Natural killer cell (primary cell): Measurements from ENCODE around the gene SLC25A17. TPM values are rescaled to one million over a fixed set of nuclear protein-coding genes. Genes with fewer than 3 reads are reported as not detected.
"Not testable (repeated sequence)": the region's sequence is repeated elsewhere in the genome, so short reads cannot be mapped to it uniquely, and the experiment has no call there.

Source experiments
- ATAC-seq, 3 donors: fragments of 150-1000 bp in 2 of 3; fragments of 200-7000 bp in 1 of 3; cut with Tn5 transposase; 1 replicate in 1 of 3; 2 replicates in 2 of 3; pipeline ENCODE4 v1.10.0; 2021; ENCODE audit warnings: mild to moderate bottlenecking in 2 of 3, moderate library complexity in 2 of 3
- DNase-seq, 2 donors: peaks; one replicate each; pipeline versions ENCODE4 v3.0.0 to v3.0.0-alpha.2; 2013 to 2021; ENCODE audit warnings: mixed read lengths in 1 of 2
- H3K27ac ChIP-seq: one replicate; pipeline ENCODE4 v1.5.1; 2013; ENCODE audit warnings: mild to moderate bottlenecking, low read length
- H3K27me3 ChIP-seq: one replicate; pipeline ENCODE4 v1.6.1; 2013; ENCODE audit warnings: low read length; ENCODE audit not compliant: control insufficient read depth, insufficient read depth
- H3K36me3 ChIP-seq: one replicate; pipeline ENCODE4 v1.6.1; 2013; ENCODE audit warnings: low read length; ENCODE audit not compliant: control insufficient read depth, insufficient read depth
- H3K4me1 ChIP-seq: one replicate; pipeline ENCODE4 v1.6.1; 2013; ENCODE audit warnings: low read length; ENCODE audit not compliant: control insufficient read depth, insufficient read depth
- H3K4me3 ChIP-seq: one replicate; pipeline ENCODE4 v1.5.1; 2013; ENCODE audit warnings: low read length
- H3K9me3 ChIP-seq: one replicate; pipeline ENCODE4 v1.6.1; 2013; ENCODE audit warnings: low read length; ENCODE audit not compliant: control insufficient read depth, insufficient read depth
- H3K27ac Mint-ChIP-seq, 2 donors: one replicate each; pipeline ENCODE4 v1.8.0; 2022; ENCODE audit warnings: mild to moderate bottlenecking in 2 of 2, mixed read lengths in 2 of 2, moderate library complexity in 1 of 2
- H3K27me3 Mint-ChIP-seq, 2 donors: one replicate each; pipeline ENCODE4 v1.8.0; 2022; ENCODE audit warnings: low read depth in 2 of 2, mixed read lengths in 2 of 2
- H3K36me3 Mint-ChIP-seq: one replicate; pipeline ENCODE4 v1.8.0; 2022; ENCODE audit warnings: mixed read lengths
- H3K4me1 Mint-ChIP-seq, 2 donors: one replicate each; pipeline ENCODE4 v1.8.0; 2022; ENCODE audit warnings: mixed read lengths in 2 of 2
- H3K4me3 Mint-ChIP-seq: one replicate; pipeline ENCODE4 v1.8.0; 2022; ENCODE audit warnings: mild to moderate bottlenecking, moderate library complexity, mixed read lengths
- H3K9me3 Mint-ChIP-seq, 2 donors: one replicate each; pipeline ENCODE4 v1.8.0; 2022; ENCODE audit warnings: mixed read lengths in 2 of 2
- CTCF ChIP-seq: fragments of 200-600 bp; IDR thresholded peaks from one replicate; pipeline ENCODE4 v1.8.0; 2022; ENCODE audit warnings: antibody characterized with exemption
- WGBS: methylation state at CpG from one replicate; pipeline ENCODE4 v1.1.7; 2013; ENCODE audit warnings: missing lambda C conversion rate; ENCODE audit not compliant: insufficient coverage; 5-methylcytosine and 5-hydroxymethylcytosine counted together
- intact Hi-C: fragments of 100-400 bp; cut with micrococcal nuclease; formaldehyde crosslinking; loops from one replicate; pipeline ENCODE4 v1.14.2; 2022
- total RNA-seq, 4 donors: library from RNA; stranded (reverse); fragments of 120-200 nt in 1 of 4; gene quantifications; one replicate each; pipeline versions ENCODE4 v1.2.3 to v1.2.4, GENCODE V29; 2013 to 2022

Gene SLC25A17
- total RNA-seq, 3 donors from 2014 or later (not counting 1 experiment from before 2014, with no cell fraction given): 9.2 to 13.4 (median 10.0) TPM

DNA sequence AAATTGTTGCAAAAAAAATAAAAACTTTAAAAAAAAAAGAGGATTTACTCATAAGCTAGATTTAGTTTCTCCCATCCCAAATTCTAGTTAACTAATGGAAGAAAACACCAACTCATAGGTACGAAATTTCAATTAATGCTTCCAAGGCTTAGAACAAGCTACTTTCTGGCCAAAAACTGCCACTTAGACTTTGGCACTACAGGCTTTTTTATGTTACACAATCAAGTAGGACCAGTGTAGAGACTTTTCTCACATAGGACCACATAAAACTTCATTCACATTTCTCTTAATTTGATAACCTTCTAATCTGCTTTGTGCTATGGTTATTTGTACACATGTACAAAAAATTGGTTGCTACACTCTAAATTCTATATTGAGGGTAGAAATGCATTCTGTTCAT is 34.2 kb upstream of the SLC25A17 start:
- Mint-ChIP-seq H3K4me3 (no peak overlapping the region), H3K27me3 (no peaks in the 10 kb centered on the region), H3K4me1 (peaks cover 29 to 36% of the 10 kb centered on the region in 2 donors), H3K27ac (peak overlapping the region; percentile 34 to 42), H3K9me3 (no peaks in the 10 kb centered on the region), H3K36me3 (no peaks in the 10 kb centered on the region)
- Histone ChIP-seq H3K27ac (no peak overlapping the region), H3K36me3 (peaks cover 18% of the 10 kb centered on the region), H3K27me3 (no peaks in the 10 kb centered on the region), H3K9me3 (no peaks in the 10 kb centered on the region), H3K4me3 (no peak overlapping the region), H3K4me1 (peaks cover 14% of the 10 kb centered on the region)
- intact Hi-C loops: no loop called here
- ATAC-seq (no peak), DNase-seq (no peak)
- WGBS: 89% methylated on average over 1 of the region's 1 CpG
- TF ChIP-seq CTCF: no peak

GRCh38 chr22:40845816-40846215 is 26.7 kb upstream of the SLC25A17 start:
- H3K27ac ChIP-seq, ATAC-seq, H3K36me3 Mint-ChIP-seq, H3K27me3 Mint-ChIP-seq, H3K4me1 ChIP-seq, H3K4me3 ChIP-seq, H3K27ac Mint-ChIP-seq, H3K9me3 Mint-ChIP-seq, intact Hi-C loops, DNase-seq, H3K27me3 ChIP-seq, H3K4me3 Mint-ChIP-seq, H3K9me3 ChIP-seq: not testable (repeated sequence)
- peaks cover 8 to 12% of the 10 kb centered on the region in 2 donors for H3K4me1 Mint-ChIP-seq
- H3K36me3 ChIP-seq: peaks cover 75% of the 10 kb centered on the region
- 96% methylated on average over 10 of the region's 11 CpGs for WGBS

DNA sequence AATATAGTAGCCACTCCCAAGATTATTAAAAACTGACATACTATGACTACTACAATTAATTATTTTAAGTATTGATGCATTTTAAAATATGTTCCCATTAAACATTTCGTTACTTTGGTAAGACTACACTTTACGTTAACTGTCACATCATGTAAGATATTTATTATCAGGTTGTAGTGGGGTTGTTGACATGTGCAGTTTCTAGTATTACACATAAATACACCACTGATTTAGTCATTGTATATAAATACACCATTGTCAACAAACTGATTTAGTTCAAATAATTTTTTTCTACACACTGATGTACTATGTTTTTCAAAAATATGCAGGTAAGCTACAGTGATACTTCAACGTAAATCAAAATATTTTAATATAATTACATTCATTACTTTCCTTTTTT is 25.8 kb upstream of the SLC25A17 start:
- Mint-ChIP-seq H3K36me3 (peaks cover 8% of the 10 kb centered on the region), H3K4me3 (no peak overlapping the region), H3K27ac (no peak overlapping the region), H3K9me3 (no peaks in the 10 kb centered on the region), H3K4me1 (peaks cover 7 to 8% of the 10 kb centered on the region in 2 donors), H3K27me3 (no peaks in the 10 kb centered on the region)
- DNase-seq: no peak
- Histone ChIP-seq H3K4me1 (no peaks in the 10 kb centered on the region), H3K36me3 (peaks cover 77% of the 10 kb centered on the region), H3K27ac (no peak overlapping the region), H3K9me3 (no peaks in the 10 kb centered on the region), H3K4me3 (no peak overlapping the region), H3K27me3 (no peaks in the 10 kb centered on the region)
- ATAC-seq: no peak
- no peak for TF ChIP-seq CTCF
- WGBS: no CpG with 5 or more reads among the region's 3 CpGs
- intact Hi-C loops: no loop called here

DNA sequence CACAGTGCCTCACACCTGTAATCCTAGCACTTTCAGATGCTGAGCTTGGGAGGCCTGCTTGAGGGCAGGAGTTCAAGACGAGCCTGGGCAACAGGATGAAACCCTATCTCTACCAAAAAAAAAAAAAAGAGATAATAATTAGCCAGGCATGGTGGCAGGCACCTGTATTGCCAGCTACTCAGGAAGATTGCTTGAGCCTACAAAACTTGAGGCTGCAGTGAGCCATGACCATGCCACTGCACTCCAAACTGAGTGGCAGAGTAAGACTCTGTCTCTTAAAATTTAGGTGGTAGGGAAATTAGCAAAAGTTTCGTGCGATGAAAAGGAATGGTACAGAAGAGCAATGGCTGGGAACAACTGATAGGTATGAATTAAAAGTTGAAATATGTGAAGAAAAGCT is 19.3 kb upstream of the SLC25A17 start:
- H3K4me1 ChIP-seq: no peaks in the 10 kb centered on the region
- H3K27ac Mint-ChIP-seq: no peak overlapping the region
- no peak for TF ChIP-seq CTCF
- H3K4me1 Mint-ChIP-seq: peaks cover 7 to 8% of the 10 kb centered on the region in 2 donors
- intact Hi-C loops: no loop called here
- no peak overlapping the region for H3K4me3 Mint-ChIP-seq
- H3K4me3 ChIP-seq: no peak overlapping the region
- ATAC-seq: no peak
- no peak for DNase-seq
- peaks cover 5% of the 10 kb centered on the region for H3K36me3 Mint-ChIP-seq
- peaks cover 80% of the 10 kb centered on the region for H3K36me3 ChIP-seq
- WGBS: 94% methylated on average over 3 of the region's 3 CpGs
- H3K27me3 Mint-ChIP-seq: no peaks in the 10 kb centered on the region
- no peaks in the 10 kb centered on the region for H3K9me3 ChIP-seq
- no peak overlapping the region for H3K27ac ChIP-seq
- H3K27me3 ChIP-seq: no peaks in the 10 kb centered on the region
- H3K9me3 Mint-ChIP-seq: no peaks in the 10 kb centered on the region
